Superior temporal gyrus (tissue), 1 donor: ENCODE data around the gene GXYLT2.
A peak's percentile ranks its signal among the peaks of the same experiment; 100 is the strongest.
"Not testable (repeated sequence)": the region's sequence is repeated elsewhere in the genome, so short reads cannot be mapped to it uniquely, and the experiment has no call there.

ENCODE experiments used
- DNase-seq: peaks from one replicate; pipeline ENCODE4 v3.0.0-alpha.2; 2016; ENCODE audit errors: extremely low spot score

The GXYLT2 gene

GRCh38 chr3:72892081-72892775, 4.4 kb downstream of the GXYLT2 start:
- DNase-seq: peak; percentile 97

DNA sequence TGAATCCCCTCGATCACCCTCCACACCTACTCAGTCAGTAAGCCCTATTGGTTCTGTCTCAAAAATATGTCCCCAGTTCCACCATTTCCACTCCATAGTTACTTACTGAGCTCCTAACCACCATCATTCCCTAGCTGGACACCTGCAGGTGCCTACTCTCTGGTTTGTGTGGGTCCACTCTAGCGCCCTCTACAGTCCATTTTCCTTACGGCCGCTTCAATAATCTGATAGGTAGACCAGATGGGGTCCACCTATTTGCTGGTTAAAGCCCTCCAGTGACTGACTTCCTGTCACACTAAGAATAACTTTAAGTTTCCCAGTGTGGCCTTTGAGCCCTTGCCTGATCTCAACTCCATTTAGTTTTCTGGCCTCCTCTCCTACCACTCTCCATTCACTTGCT, 5.0 kb downstream of the GXYLT2 start:
- DNase-seq: no peak

- no peak for DNase-seq
Measured at GRCh38 chr3:72894976-72895552, 7.2 kb downstream of the GXYLT2 start.

- DNase-seq: no peak
Measured at GRCh38 chr3:72896996-72897757, 9.3 kb downstream of the GXYLT2 start.

- no peak for DNase-seq
Measured at GRCh38 chr3:72897758-72898007, 9.8 kb downstream of the GXYLT2 start.

DNA sequence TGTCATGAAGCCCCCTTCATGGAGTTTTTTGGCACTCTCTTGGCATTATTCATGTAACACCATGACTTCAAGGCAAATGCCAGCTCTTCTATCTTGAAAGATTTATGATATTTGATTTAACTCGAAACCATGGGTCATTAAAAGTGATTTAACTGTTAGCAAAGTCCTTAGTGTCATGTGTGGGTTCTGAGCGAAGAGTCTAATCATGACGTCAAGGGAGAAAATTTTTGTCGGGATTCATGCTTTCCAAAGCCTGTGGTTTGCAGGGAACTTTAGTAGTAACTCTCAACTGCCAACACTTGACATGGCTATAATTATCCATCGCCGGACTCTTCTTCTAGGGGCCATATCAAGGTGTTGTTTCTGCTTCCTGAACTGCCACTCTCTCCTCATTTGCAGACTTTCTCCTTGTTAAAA, 11.5 kb downstream of the GXYLT2 start:
- DNase-seq: no peak

- DNase-seq: no peak
Measured at GRCh38 chr3:72900048-72900447, 12.2 kb downstream of the GXYLT2 start.

DNA sequence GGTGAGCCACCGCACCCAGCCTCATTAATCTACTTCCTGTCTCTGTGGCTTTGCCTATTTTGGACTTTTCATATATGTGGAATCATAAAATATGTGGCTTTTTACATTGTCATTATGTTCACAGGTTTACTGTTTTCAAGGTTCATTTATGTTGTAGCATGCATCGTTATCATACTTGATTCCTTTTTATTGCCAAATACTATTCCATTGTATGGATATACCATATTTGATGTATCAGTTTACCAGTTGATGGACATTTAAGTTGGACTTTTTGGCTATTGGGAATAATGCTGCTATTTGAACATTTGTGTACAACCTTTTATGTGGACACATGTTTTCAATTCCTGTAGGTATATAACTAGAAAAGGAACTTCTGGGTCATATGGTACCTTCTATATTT, 14.0 kb downstream of the GXYLT2 start:
- DNase-seq: no peak

DNA sequence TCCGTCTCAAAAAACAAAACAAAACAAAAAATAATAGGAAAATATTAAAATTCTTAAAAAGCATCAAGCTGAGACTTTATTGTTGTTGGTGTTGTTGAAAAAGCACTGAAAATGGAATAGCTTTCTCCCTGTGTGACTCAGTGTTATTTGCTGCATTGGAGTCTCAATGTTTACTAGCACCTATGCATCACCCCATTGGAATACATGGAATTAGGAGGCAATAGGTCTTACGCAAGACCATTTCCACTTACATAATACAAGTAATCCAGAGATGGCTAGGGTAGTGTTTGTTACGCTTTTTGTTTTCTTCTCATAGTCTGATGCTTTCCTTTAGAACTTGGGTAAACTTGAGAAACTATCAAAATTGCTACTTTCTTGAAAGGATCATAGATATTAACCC, 15.2 kb downstream of the GXYLT2 start:
- no peak for DNase-seq

DNA sequence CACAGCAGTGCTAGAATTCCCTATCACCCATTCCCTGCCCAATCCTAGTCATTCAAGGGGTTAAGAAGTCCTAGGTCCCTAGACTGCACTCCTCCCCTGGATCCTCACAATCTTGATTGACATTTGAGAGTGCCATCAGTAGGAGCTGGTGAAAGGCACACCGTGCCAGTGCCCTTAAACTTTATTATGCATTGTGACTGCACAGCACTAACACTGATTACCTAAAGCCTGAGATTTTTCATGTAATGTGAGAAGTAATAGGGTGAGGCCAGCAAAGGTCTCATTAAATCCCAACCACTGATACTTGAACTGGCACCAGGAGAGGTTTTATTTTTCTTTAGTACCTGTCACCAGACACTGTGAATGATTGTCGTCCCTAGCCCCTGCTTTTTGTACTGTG, 16.3 kb downstream of the GXYLT2 start:
- DNase-seq: no peak

DNA sequence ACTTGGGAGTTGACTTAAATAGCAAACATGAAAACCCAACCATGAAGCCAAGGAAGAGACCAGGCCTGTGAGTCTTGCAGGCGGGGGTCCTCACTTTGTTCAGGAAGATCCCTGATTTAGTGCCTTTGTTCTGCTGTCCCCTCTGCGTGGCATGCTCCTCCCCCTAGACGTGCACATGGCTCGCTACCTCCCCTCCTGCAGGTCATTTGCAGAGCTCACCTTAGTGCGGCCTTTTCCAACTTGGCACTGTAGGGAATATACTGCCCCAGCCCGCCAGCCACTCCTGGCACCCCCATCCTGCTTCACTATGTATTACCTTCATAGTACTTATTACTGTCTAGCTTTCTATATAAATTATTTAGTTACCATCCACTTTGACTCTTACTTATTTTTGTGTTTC, 18.3 kb downstream of the GXYLT2 start:
- DNase-seq: no peak

DNA sequence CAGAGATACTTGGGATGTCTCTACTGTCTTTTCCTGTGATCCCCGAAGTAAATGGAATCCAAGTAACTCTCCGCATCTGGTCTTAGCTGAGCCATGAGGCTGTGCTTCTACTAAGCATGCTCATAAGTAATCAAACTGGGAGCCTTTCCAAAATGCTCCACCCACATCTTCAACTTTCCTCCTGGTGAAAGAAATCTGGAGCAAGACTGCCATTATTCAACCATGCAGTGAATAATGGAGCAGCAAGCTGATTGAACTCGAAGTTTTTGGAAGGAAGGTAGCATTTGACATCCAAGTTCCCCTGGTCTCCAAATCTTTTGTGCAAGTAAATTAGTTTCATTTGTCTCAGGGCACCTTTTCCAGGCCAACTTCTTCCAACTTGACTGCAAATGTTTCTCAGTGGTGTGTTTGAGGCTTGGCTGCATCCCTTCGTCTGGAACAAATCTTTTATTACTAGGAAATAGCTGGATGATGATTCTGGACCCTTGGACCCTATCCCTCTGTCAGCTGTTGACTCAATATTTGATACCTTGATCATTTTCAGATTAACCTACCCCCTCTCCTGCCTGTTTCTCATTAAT, 19.4 kb downstream of the GXYLT2 start:
- DNase-seq: peak; percentile 48

- DNase-seq: peak; percentile 54
Measured at GRCh38 chr3:72907731-72908620, 20.1 kb downstream of the GXYLT2 start.

DNA sequence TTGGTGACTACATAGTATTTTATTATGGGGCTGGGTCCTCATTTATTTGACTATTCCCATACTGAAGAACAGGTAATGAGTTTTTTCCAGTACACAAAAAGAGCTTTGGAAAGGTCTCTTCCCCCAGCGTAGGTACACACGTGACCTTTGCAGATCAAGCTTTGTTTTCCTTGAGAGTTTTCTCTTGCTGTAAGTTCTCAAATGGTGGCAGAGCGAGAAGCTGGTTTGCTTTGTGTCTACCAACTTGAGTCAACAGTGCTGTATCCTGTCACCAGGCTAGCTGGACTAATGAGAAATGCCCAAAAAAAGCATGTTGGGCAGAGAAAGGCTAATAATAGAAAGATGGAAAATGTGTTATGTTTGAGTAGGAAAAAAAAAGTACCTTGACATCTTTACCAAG, 21.7 kb downstream of the GXYLT2 start:
- no peak for DNase-seq

DNA sequence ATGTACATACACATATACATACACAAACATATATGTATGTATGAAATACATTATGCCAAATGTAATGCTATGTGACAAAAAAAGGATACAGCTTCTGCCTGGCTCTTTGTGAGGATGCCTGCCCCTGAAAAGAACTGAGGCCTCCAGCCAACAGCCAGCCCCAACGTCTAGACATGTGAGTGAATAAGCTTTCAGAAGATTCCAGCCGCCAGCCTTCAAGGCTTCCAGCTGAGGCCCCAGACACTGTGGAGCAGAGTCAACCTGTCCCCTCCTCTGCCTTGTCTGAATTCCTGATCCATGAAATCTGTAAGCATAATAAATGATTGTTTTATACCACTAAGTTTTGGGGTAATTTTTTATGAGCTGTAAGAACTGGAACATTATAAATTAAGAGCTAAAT, 24.7 kb downstream of the GXYLT2 start:
- DNase-seq: no peak

DNA sequence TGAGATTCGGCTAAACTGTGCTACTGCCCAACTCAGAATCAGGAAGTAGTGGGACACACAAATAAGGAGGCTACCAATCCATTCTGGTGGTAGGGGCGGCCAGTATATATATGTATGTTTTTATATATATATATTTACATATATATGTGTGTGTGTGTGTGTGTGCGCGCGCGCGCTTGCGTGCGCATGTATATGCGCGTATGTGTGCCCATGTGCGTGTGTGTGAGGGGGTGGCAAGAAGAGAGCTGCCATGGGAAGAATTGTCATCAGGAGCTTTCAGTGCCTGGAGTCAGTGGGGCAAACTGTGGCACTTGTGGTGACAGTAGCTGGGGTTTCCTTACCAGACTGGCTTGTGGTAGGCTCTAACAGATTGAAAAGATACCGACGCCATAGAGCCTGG, 26.5 kb downstream of the GXYLT2 start:
- DNase-seq: no peak

DNA sequence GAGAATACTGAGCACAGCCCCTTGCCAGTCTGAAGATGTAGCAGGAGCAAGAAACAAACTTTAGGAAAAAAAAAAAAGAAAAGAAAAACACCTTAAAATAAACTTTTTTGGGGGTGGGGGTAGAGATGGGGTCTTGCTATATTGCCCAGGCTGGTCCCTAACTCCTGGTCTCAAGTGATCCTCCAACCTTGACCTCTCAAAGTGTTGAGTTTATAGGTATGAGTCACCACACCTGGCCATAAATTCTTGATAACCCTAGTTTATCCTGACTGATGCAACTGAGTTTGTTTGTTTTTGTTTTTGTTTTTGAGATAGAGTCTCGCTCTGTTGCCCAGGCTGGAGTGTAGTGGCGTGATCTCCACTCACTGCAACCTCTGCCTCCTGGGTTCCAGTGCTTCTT, 28.4 kb downstream of the GXYLT2 start:
- DNase-seq: no peak

DNA sequence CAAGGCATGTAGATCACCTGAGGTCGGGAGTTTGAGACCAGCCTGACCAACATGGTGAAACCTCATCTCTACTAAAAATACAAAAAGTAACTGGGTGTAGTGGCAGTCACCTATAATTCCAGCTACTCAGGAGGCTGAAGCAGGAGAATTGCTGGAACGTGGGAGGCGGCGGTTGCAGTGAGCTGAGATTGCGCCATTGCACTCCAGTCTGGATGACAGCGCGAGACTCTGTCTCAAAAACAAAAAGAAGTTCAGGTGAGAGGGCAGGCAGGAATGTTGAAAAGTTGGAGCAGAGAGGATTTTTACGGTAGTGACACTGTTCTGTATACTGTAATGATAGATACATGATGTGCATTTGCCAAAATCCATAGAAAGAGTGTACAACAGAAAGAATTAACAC, 31.7 kb downstream of the GXYLT2 start:
- no peak for DNase-seq

- no peak for DNase-seq
Measured at GRCh38 chr3:72924055-72924454, 36.2 kb downstream of the GXYLT2 start.

DNA sequence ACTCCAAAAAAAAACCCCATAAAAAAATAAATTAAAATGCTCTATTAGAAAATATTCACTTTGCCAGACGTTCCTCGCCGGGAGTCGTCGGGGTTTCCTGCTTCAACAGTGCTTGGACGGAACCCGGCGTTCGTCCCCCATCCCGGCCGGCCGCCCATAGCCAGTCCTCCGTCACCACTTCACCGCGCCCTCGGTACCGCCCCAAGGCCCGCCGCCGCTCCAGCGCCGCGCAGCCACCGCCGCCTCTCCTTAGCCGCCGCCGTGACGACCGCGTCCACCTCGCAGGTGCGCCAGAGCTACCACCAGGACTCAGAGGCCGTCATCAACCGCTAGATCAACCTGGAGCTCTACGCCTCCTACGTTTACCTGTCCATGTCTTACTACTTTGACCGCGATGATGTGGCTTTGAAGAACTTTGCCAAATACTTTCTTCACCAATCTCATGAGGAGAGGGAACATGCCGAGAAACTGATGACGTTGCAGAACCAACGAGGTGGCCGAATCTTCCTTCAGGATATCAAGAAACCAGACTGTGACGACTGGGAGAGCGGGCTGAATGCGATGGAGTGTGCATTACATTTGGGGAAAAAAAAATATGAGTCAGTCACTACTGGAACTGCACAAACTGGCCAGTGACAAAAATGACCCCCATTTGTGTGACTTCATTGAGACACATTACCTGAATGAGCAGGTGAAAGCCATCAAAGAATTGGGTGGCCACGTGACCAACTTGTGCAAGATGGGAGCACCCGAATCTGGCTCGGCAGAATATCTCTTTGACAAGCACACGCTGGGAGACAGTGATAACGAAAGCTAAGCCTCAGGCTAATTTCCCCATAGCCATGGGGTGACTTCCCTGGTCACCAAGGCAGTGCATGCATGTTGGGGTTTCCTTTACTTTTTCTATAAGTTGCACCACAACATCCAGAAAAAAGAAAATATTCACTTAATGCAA, 41.2 kb downstream of the GXYLT2 start:
- not testable (repeated sequence) for DNase-seq

- no peak for DNase-seq
Measured at GRCh38 chr3:72930754-72931153, 42.9 kb downstream of the GXYLT2 start.
